Measurements from ENCODE around the gene LRRC8B. TPM values are rescaled to one million over a fixed set of nuclear protein-coding genes. Genes with fewer than 3 reads are reported as not detected.

LRRC8B gene
- total RNA-seq, 2 donors from 2014 or later, result 5.5 to 8.2 TPM

GRCh38 chr1:89633248-89633799 is 108.7 kb downstream of the LRRC8B start:
- Histone ChIP-seq H3K27ac (peak overlapping the region; percentile 94 to 97), H3K9me3 (no peaks in the 10 kb centered on the region), H3K27me3 (no peaks in the 10 kb centered on the region), H3K4me3 (peak overlapping the region; percentile 96 to 97), H3K4me1 (peaks cover 0 to 48% of the 10 kb centered on the region in 2 donors), H3K36me3 (no peaks in the 10 kb centered on the region)
- no peak for DNase-seq (ENCODE audit: low spot score)
- TF ChIP-seq, protein P1, sequence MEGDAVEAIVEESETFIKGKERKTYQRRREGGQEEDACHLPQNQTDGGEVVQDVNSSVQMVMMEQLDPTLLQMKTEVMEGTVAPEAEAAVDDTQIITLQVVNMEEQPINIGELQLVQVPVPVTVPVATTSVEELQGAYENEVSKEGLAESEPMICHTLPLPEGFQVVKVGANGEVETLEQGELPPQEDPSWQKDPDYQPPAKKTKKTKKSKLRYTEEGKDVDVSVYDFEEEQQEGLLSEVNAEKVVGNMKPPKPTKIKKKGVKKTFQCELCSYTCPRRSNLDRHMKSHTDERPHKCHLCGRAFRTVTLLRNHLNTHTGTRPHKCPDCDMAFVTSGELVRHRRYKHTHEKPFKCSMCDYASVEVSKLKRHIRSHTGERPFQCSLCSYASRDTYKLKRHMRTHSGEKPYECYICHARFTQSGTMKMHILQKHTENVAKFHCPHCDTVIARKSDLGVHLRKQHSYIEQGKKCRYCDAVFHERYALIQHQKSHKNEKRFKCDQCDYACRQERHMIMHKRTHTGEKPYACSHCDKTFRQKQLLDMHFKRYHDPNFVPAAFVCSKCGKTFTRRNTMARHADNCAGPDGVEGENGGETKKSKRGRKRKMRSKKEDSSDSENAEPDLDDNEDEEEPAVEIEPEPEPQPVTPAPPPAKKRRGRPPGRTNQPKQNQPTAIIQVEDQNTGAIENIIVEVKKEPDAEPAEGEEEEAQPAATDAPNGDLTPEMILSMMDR (IDR thresholded peaks at IDR 0.05), result no peak

DNA sequence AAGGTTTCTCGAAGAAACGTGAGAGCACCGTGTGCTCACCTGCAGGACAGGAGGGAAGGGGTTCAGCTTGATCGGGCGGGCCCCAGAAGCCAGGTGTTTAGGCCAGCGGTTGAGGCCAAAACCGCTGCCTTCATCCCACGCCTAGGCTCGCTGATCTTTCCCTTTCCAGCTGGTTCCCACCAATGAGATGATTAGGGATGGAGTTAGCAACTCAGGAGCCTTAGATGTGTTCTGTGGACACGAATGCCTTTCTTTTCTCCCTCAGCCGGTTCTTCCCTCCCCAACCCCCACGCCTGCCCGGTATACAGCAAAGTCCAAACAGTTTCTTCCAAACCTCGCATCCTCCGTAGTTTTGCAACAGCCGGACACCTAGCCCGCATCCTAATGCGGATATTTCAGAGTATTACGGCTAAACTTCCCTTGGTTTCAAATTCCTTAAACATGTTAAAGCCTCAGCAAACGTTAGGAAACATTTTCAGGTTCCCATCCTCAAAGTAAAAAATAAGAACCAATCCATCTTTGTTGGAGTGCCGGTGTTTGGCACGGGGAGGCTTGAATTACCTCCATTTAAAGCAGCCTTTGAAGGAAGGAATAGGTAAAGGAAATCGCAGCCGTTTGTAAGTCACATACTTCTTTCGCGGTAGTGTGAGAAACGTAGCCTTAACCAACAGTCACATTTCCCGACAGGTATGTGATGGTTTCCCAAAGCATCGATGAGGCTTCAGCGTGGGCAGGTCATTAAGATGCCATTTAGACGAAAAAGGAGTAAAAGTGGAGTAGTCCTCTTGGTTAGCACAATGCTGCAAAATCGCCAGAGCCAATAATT is 109.4 kb downstream of the LRRC8B start:
- TF ChIP-seq, protein P1 (IDR thresholded peaks at IDR 0.05), result no peak
- Histone ChIP-seq H3K4me3 (peak overlapping the region; percentile 96 to 97), H3K4me1 (peaks cover 0 to 48% of the 10 kb centered on the region in 2 donors), H3K27ac (peak overlapping the region; percentile 94 to 97), H3K36me3 (no peaks in the 10 kb centered on the region), H3K9me3 (no peaks in the 10 kb centered on the region), H3K27me3 (no peaks in the 10 kb centered on the region)
- no peak for DNase-seq (ENCODE audit: low spot score)

DNA sequence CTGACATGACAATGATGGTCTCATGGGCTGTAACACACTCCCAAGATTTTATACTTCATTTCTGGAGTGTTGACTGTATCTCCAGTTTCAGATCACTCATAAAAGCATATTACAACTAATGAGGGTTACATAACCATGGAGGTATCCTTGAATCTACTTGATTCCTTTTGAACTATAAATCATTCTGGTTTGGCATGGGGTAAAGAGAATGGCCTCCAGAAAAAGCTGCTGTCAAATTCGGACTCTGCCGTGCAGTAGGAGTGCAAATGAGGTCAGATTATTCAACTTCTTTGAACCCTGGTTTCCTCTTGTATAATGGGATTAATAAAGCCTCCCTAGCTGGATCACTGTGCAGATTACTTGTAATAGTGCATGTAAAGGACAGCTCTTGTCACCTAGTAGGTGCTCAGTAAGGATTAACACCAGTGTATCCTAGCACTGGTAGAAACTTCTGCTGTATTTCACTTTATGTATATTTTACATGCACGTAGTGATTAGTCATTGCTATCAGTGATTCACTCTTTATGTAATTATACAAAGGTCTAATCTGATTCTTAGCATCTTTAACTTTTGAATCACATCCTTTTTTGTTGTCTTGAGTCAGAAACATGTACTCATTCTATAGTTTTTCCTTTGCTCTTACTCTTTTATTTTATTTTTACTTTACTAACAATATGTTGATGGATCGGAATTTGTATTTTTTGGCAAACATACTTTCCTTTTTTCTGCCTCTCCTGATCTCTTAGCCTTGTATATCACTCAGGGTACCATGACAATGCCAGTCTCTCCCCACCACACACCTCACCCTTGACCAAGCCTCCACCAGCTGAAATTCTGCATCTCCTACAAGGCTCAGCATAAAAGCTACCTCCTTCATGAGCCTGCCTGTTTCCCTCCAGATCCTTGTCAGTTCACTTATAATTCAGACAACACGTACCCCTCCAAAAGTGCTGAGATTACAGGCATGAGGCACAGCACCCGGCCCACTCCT is 111.5 kb downstream of the LRRC8B start:
- no peaks in the 10 kb centered on the region for H3K36me3 ChIP-seq
- no peak overlapping the region for H3K4me3 ChIP-seq
- TF ChIP-seq, protein P1 (IDR thresholded peaks at IDR 0.05), result no peak
- no peak overlapping the region for H3K27ac ChIP-seq
- no peaks in the 10 kb centered on the region for H3K27me3 ChIP-seq
- peaks cover 0 to 55% of the 10 kb centered on the region in 2 donors for H3K4me1 ChIP-seq
- DNase-seq (ENCODE audit: low spot score), result no peak
- H3K9me3 ChIP-seq, result no peaks in the 10 kb centered on the region

- Histone ChIP-seq H3K9me3 (no peaks in the 10 kb centered on the region), H3K4me1 (peaks cover 0 to 42% of the 10 kb centered on the region in 2 donors), H3K4me3 (no peak overlapping the region), H3K27me3 (no peaks in the 10 kb centered on the region), H3K27ac (peak overlapping the region in 1 of 2 donors; percentile 5), H3K36me3 (no peaks in the 10 kb centered on the region)
- TF ChIP-seq, protein P1 (IDR thresholded peaks at IDR 0.05), result no peak
- no peak for DNase-seq (ENCODE audit: low spot score)
Observed at GRCh38 chr1:89637496-89637895, 112.9 kb downstream of the LRRC8B start.

DNA sequence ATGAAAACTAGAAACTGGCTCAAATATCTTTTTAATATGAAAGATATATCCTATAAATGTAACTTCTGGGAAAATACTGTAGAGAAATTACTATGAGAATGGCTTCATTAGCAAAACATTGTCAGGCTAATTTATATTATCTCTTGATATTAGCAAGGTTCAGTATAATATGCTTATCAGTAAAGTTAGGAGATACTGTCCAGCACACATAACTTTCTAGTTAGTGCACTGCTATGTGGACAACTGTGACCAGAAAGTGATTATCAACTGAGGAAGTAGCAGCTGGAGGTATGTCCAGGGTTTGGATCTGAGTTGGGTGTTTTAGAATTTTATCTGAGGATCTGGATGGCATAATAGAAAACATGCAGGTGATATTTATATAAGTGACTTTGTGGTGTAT is 115.8 kb downstream of the LRRC8B start:
- no peaks in the 10 kb centered on the region for H3K36me3 ChIP-seq

More for the DNA sequence above, 115.8 kb downstream of the LRRC8B start:
- no peak for DNase-seq (ENCODE audit: low spot score)
- Histone ChIP-seq H3K4me1 (peaks cover 0 to 30% of the 10 kb centered on the region in 2 donors), H3K27ac (no peak overlapping the region), H3K27me3 (no peaks in the 10 kb centered on the region), H3K9me3 (no peaks in the 10 kb centered on the region), H3K4me3 (no peak overlapping the region)
- TF ChIP-seq, protein P1 (IDR thresholded peaks at IDR 0.05), result no peak
